Vagina (tissue), 2 donors: ENCODE data around the gene ECD. TPM values are rescaled to one million over a fixed set of nuclear protein-coding genes. Genes with fewer than 3 reads are reported as not detected.

ENCODE experiments used
- DNase-seq, 2 donors: peaks; one replicate each; pipeline ENCODE4 v3.0.0-alpha.2; 2017; ENCODE audit errors: extremely low spot score in 2 of 2
- H3K27ac ChIP-seq: fragments of 200-600 bp; sonication (generic); one replicate; pipeline ENCODE4 v1.5.1; 2019
- H3K27me3 ChIP-seq: fragments of 200-600 bp; sonication (generic); one replicate; pipeline ENCODE4 v1.5.1; 2019
- H3K36me3 ChIP-seq, 2 donors: fragments of 200-600 bp; sonication (generic); one replicate each; pipeline ENCODE4 v1.5.1; 2017 to 2019
- H3K4me1 ChIP-seq: fragments of 200-600 bp; sonication (generic); one replicate; pipeline ENCODE4 v1.5.1; 2019
- H3K4me3 ChIP-seq, 2 donors: fragments of 200-600 bp; sonication (generic); 1 replicate in 1 of 2; 2 replicates in 1 of 2; pipeline ENCODE4 v1.5.1; 2016 to 2019
- H3K9me3 ChIP-seq: fragments of 200-600 bp; sonication (generic); one replicate; pipeline ENCODE4 v1.5.1; 2019
- CTCF ChIP-seq, 3 experiments: fragments of 450-650 bp in 2 of 3; fragments of 200-600 bp in 1 of 3; sonication (generic) in 1 of 3; IDR thresholded peaks; one replicate each; pipeline ENCODE4 v1.5.1; 2017 to 2019; ENCODE audit warnings: antibody characterized with exemption in 3 of 3, mild to moderate bottlenecking in 2 of 3, moderate library complexity in 2 of 3
- POLR2A ChIP-seq, 2 donors: fragments of 450-650 bp; IDR thresholded peaks; one replicate each; pipeline ENCODE4 v1.6.1; 2017; ENCODE audit warnings: antibody characterized with exemption in 2 of 2, mild to moderate bottlenecking in 2 of 2, moderate library complexity in 2 of 2
- POLR2AphosphoS5 ChIP-seq, 2 donors: sonication (generic); formaldehyde crosslinking; IDR thresholded peaks; one replicate each; pipeline ENCODE4 v1.9.0; 2017; ENCODE audit warnings: antibody characterized with exemption in 2 of 2, mild to moderate bottlenecking in 2 of 2, low read depth in 1 of 2; ENCODE audit not compliant: insufficient read depth in 1 of 2
- intact Hi-C: fragments of 100-400 bp; cut with DNase I; formaldehyde crosslinking; loops from one replicate; pipeline ENCODE4 v1.15.1; 2023
- total RNA-seq: library from RNA; depleted of rRNA; stranded (reverse); fragments of >200 nt; gene quantifications from one replicate; pipeline ENCODE4 v1.2.3, GENCODE V29; 2016

ECD gene
- total RNA-seq, 1 donor from 2014 or later = 26.5 TPM

DNA sequence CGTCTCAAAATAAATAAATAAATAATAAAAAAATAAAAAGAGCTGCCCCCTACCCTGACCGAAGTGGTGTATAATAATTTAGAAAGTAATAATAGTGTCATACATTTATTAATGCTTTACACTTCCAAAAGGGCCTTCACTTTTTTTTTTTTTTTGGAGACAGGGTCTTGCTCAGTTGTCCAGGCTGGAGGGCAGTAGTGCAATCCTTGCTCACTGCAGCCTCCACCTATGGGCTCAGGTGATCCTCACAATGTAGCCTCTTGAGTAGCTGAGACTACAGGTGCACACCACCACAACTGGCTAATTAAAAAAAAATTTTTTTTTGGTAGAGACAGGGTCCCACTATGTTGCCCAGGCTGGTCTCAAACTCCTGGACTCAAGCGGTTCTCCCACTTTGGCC, 1.5 kb upstream of the ECD start:
- intact Hi-C loops = loop anchor here (10.0 kb wide), 1 partner anchor 325 kb away; the partner anchor contains the start of gene PPP3CB
- Histone ChIP-seq H3K27me3 (no peaks in the 10 kb centered on the region), H3K9me3 (no peaks in the 10 kb centered on the region), H3K4me3 (no peak overlapping the region), H3K4me1 (peaks cover 37% of the 10 kb centered on the region), H3K36me3 (no peaks in the 10 kb centered on the region), H3K27ac (no peak overlapping the region)
- no peak for TF ChIP-seq CTCF (IDR thresholded peaks at IDR 0.05)
- no peak for TF ChIP-seq POLR2A (IDR thresholded peaks at IDR 0.05)
- TF ChIP-seq POLR2AphosphoS5 (IDR thresholded peaks at IDR 0.05; ENCODE audit: insufficient read depth in 1 of 2, low read depth in 1 of 2) = no peak
- no peak for DNase-seq

GRCh38 chr10:73168465-73168803, 626 bp upstream of the ECD start:
- H3K27ac ChIP-seq = peak overlapping the region; percentile 97
- peaks cover 45% of the 10 kb centered on the region for H3K4me1 ChIP-seq
- intact Hi-C loops = loop anchor here (10.0 kb wide), 1 partner anchor 326 kb away; the partner anchor contains the start of gene PPP3CB
- H3K9me3 ChIP-seq = no peaks in the 10 kb centered on the region
- TF ChIP-seq POLR2AphosphoS5 (IDR thresholded peaks at IDR 0.05; ENCODE audit: insufficient read depth in 1 of 2, low read depth in 1 of 2) (no peak), CTCF (IDR thresholded peaks at IDR 0.05) (no peak), POLR2A (IDR thresholded peaks at IDR 0.05) (no peak)
- H3K4me3 ChIP-seq = peak overlapping the region; percentile 82 to 95
- no peaks in the 10 kb centered on the region for H3K27me3 ChIP-seq
- DNase-seq = no peak
- no peaks in the 10 kb centered on the region for H3K36me3 ChIP-seq

- DNase-seq = no peak
- intact Hi-C loops = loop anchor here (10.0 kb wide), 1 partner anchor 327 kb away; the partner anchor contains the start of gene PPP3CB
Observed at GRCh38 chr10:73167458-73167782, 388 bp downstream of the ECD start.

GRCh38 chr10:73166972-73167371, 836 bp downstream of the ECD start:
- H3K27me3 ChIP-seq = no peaks in the 10 kb centered on the region
- TF ChIP-seq POLR2A (IDR thresholded peaks at IDR 0.05) = no peak
- TF ChIP-seq CTCF (IDR thresholded peaks at IDR 0.05) = no peak
- no peak for DNase-seq
- peaks cover 0 to 7% of the 10 kb centered on the region in 2 donors for H3K36me3 ChIP-seq
- peak overlapping the region; percentile 82 to 95 for H3K4me3 ChIP-seq
- H3K9me3 ChIP-seq = no peaks in the 10 kb centered on the region
- intact Hi-C loops = loop anchor here (10.0 kb wide), 1 partner anchor 328 kb away; the partner anchor contains the start of gene PPP3CB
- peaks cover 60% of the 10 kb centered on the region for H3K4me1 ChIP-seq
- H3K27ac ChIP-seq = peak overlapping the region; percentile 97

More at GRCh38 chr10:73167458-73167782, 388 bp downstream of the ECD start:
- peaks cover 0 to 2% of the 10 kb centered on the region in 2 donors for H3K36me3 ChIP-seq
- peak overlapping the region; percentile 82 to 95 for H3K4me3 ChIP-seq
- H3K27ac ChIP-seq = peak overlapping the region; percentile 97
- H3K4me1 ChIP-seq = peaks cover 55% of the 10 kb centered on the region
- no peaks in the 10 kb centered on the region for H3K27me3 ChIP-seq
- no peaks in the 10 kb centered on the region for H3K9me3 ChIP-seq
- TF ChIP-seq CTCF (IDR thresholded peaks at IDR 0.05) (no peak), POLR2A (IDR thresholded peaks at IDR 0.05) (no peak), POLR2AphosphoS5 (IDR thresholded peaks at IDR 0.05; ENCODE audit: insufficient read depth in 1 of 2, low read depth in 1 of 2) (no peak)

DNA sequence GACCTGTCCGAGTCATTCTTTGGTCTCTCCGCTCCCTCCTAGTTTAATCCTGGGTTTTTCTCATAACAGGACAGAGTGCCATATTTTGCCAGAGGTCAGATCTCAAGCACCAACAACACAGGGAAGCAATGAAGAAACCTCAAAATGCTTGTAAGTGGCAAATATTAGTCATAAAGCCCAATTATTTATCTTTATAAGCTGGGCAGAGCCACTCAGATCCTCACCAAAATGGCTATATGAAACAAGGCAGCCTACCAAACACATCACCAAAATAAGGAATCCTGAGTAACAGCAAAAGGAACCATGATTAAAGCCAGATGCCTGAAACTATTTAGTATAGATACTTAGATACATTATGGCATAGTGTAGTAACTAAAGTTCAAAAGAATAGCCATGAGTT, 4.7 kb downstream of the ECD start:
- Histone ChIP-seq H3K27ac (no peak overlapping the region), H3K9me3 (no peaks in the 10 kb centered on the region), H3K27me3 (no peaks in the 10 kb centered on the region), H3K4me1 (peaks cover 57% of the 10 kb centered on the region), H3K4me3 (no peak overlapping the region), H3K36me3 (peaks cover 0 to 13% of the 10 kb centered on the region in 2 donors)
- TF ChIP-seq CTCF (IDR thresholded peaks at IDR 0.05) (no peak), POLR2A (IDR thresholded peaks at IDR 0.05) (no peak), POLR2AphosphoS5 (IDR thresholded peaks at IDR 0.05; ENCODE audit: insufficient read depth in 1 of 2, low read depth in 1 of 2) (no peak)
- intact Hi-C loops = loop anchor here (10.0 kb wide), 1 partner anchor 332 kb away; the partner anchor contains the start of gene PPP3CB
- no peak for DNase-seq
